Mesendoderm (in vitro differentiated cells): ENCODE data around the gene WBP2NL.

ENCODE experiments used
- DNase-seq: peaks from one replicate; pipeline ENCODE4 v3.0.0; 2013
- H2AK5ac ChIP-seq: 2 replicates; pipeline ENCODE4 v1.6.1; 2013; ENCODE audit warnings: low read length, inconsistent platforms
- H2BK120ac ChIP-seq: 2 replicates; pipeline ENCODE4 v1.6.1; 2013; ENCODE audit warnings: low read depth, mild to moderate bottlenecking, low read length, moderate library complexity, mixed read lengths
- H2BK15ac ChIP-seq: replicated peaks from 2 replicates; pipeline ENCODE4 v1.6.1; 2013; ENCODE audit warnings: low read depth, mild to moderate bottlenecking, moderate library complexity
- H2BK5ac ChIP-seq: 2 replicates; pipeline ENCODE4 v1.6.1; 2013; ENCODE audit warnings: low read length, inconsistent platforms
- H3K18ac ChIP-seq: 2 replicates; pipeline ENCODE4 v1.6.1; 2013; ENCODE audit warnings: mild to moderate bottlenecking, low read length, mixed read lengths
- H3K23ac ChIP-seq: one replicate; pipeline ENCODE4 v1.6.1; 2013; ENCODE audit warnings: low read length
- H3K27ac ChIP-seq: 2 replicates; pipeline ENCODE4 v1.5.1; 2013; ENCODE audit warnings: low read depth, mild to moderate bottlenecking, inconsistent platforms, low read length, moderate library complexity
- H3K27me3 ChIP-seq: 2 replicates; pipeline ENCODE4 v1.6.1; 2013; ENCODE audit warnings: low read length, control low read depth, mild to moderate bottlenecking, inconsistent platforms; ENCODE audit not compliant: insufficient read depth, poor library complexity
- H3K36me3 ChIP-seq: 2 replicates; pipeline ENCODE4 v1.6.1; 2013; ENCODE audit warnings: low read length, inconsistent platforms; ENCODE audit not compliant: control insufficient read depth, insufficient read depth
- H3K4ac ChIP-seq: one replicate; pipeline ENCODE4 v1.6.1; 2013; ENCODE audit warnings: low read depth, mild to moderate bottlenecking, low read length, moderate library complexity
- H3K4me1 ChIP-seq: 2 replicates; pipeline ENCODE4 v1.6.1; 2013; ENCODE audit warnings: low read depth, low read length, inconsistent platforms; ENCODE audit not compliant: control insufficient read depth
- H3K4me2 ChIP-seq: 2 replicates; pipeline ENCODE4 v1.6.1; 2013; ENCODE audit warnings: low read length
- H3K4me3 ChIP-seq: 2 replicates; pipeline ENCODE4 v1.5.1; 2013; ENCODE audit warnings: mild to moderate bottlenecking, low read length
- H3K56ac ChIP-seq: one replicate; pipeline ENCODE4 v1.6.1; 2013; ENCODE audit warnings: low read length
- H3K79me1 ChIP-seq: 2 replicates; pipeline ENCODE4 v1.6.1; 2013; ENCODE audit warnings: low read length, inconsistent platforms
- H3K79me2 ChIP-seq: 2 replicates; pipeline ENCODE4 v1.6.1; 2013; ENCODE audit warnings: mild to moderate bottlenecking, low read length; ENCODE audit not compliant: control insufficient read depth, insufficient read depth
- H3K9ac ChIP-seq: 2 replicates; pipeline ENCODE4 v1.6.1; 2013; ENCODE audit warnings: low read length, inconsistent platforms
- H4K5ac ChIP-seq: one replicate; pipeline ENCODE4 v1.6.1; 2013; ENCODE audit warnings: low read length
- H4K8ac ChIP-seq: one replicate; pipeline ENCODE4 v1.6.1; 2013; ENCODE audit warnings: low read depth, mild to moderate bottlenecking, control low read depth, low read length, moderate library complexity
- WGBS: extraction: QIAGEN DNeasy Blood & Tissue Kit; methylation state at CpG from one replicate; pipeline ENCODE4 v1.1.7; 2013; ENCODE audit warnings: low lambda C conversion rate, missing lambda C conversion rate; ENCODE audit not compliant: insufficient coverage; ENCODE audit errors: extremely low coverage; 5-methylcytosine and 5-hydroxymethylcytosine counted together

WBP2NL gene

GRCh38 chr22:41982865-41983264 is 15.7 kb upstream of the WBP2NL start:
- H4K5ac ChIP-seq: no peak overlapping the region
- no peak overlapping the region for H3K27ac ChIP-seq
- no peak for DNase-seq
- no peak overlapping the region for H3K23ac ChIP-seq
- no peaks in the 10 kb centered on the region for H3K79me2 ChIP-seq
- H3K18ac ChIP-seq: no peak overlapping the region
- H3K4me3 ChIP-seq: no peak overlapping the region
- no peaks in the 10 kb centered on the region for H3K27me3 ChIP-seq
- H3K4ac ChIP-seq: no peak overlapping the region
- no peak overlapping the region for H2BK15ac ChIP-seq
- no peak overlapping the region for H3K56ac ChIP-seq
- no peaks in the 10 kb centered on the region for H3K36me3 ChIP-seq
- no peak overlapping the region for H3K4me2 ChIP-seq
- H2BK120ac ChIP-seq: no peak overlapping the region
- H3K4me1 ChIP-seq: no peaks in the 10 kb centered on the region
- no peak overlapping the region for H2BK5ac ChIP-seq
- no peak overlapping the region for H2AK5ac ChIP-seq
- no peak overlapping the region for H4K8ac ChIP-seq
- H3K79me1 ChIP-seq: no peaks in the 10 kb centered on the region
- no peak overlapping the region for H3K9ac ChIP-seq
- WGBS: no CpG with 5 or more reads among the region's 5 CpGs

GRCh38 chr22:41983513-41984405 is 14.8 kb upstream of the WBP2NL start:
- H3K27ac ChIP-seq: no peak overlapping the region
- no peak overlapping the region for H3K9ac ChIP-seq
- no peak overlapping the region for H3K4me2 ChIP-seq

GRCh38 chr22:41987276-41987675 is 11.3 kb upstream of the WBP2NL start:
- Histone ChIP-seq H2BK5ac (no peak overlapping the region), H3K4me3 (no peak overlapping the region), H3K27ac (no peak overlapping the region), H3K79me2 (no peaks in the 10 kb centered on the region), H3K23ac (no peak overlapping the region), H3K18ac (no peak overlapping the region), H3K9ac (no peak overlapping the region), H3K36me3 (no peaks in the 10 kb centered on the region), H3K4me2 (no peak overlapping the region), H4K8ac (no peak overlapping the region), H2BK120ac (no peak overlapping the region), H4K5ac (no peak overlapping the region), H3K79me1 (no peaks in the 10 kb centered on the region), H3K27me3 (no peaks in the 10 kb centered on the region), H2AK5ac (no peak overlapping the region), H3K4me1 (no peaks in the 10 kb centered on the region), H2BK15ac (no peak overlapping the region), H3K56ac (no peak overlapping the region), H3K4ac (no peak overlapping the region)
- no CpG with 5 or more reads among the region's 5 CpGs for WGBS
- DNase-seq: no peak

More at GRCh38 chr22:41983513-41984405, 14.8 kb upstream of the WBP2NL start:
- H2BK5ac ChIP-seq: no peak overlapping the region
- no peak overlapping the region for H3K18ac ChIP-seq
- H4K8ac ChIP-seq: no peak overlapping the region
- no peaks in the 10 kb centered on the region for H3K27me3 ChIP-seq
- H2BK120ac ChIP-seq: no peak overlapping the region
- H4K5ac ChIP-seq: no peak overlapping the region
- no peak for DNase-seq
- no peak overlapping the region for H3K4ac ChIP-seq
- H3K23ac ChIP-seq: no peak overlapping the region
- H3K79me2 ChIP-seq: no peaks in the 10 kb centered on the region
- H3K36me3 ChIP-seq: no peaks in the 10 kb centered on the region
- H2AK5ac ChIP-seq: no peak overlapping the region
- no CpG with 5 or more reads among the region's 6 CpGs for WGBS
- H3K56ac ChIP-seq: no peak overlapping the region
- no peak overlapping the region for H2BK15ac ChIP-seq
- H3K79me1 ChIP-seq: no peaks in the 10 kb centered on the region
- H3K4me3 ChIP-seq: no peak overlapping the region
- no peaks in the 10 kb centered on the region for H3K4me1 ChIP-seq

- Histone ChIP-seq H3K9ac (no peak overlapping the region), H3K56ac (no peak overlapping the region), H3K79me2 (no peaks in the 10 kb centered on the region), H4K5ac (no peak overlapping the region), H2BK120ac (no peak overlapping the region), H3K79me1 (no peaks in the 10 kb centered on the region), H3K4me3 (no peak overlapping the region), H3K27me3 (no peaks in the 10 kb centered on the region), H3K4ac (no peak overlapping the region), H4K8ac (no peak overlapping the region), H3K4me1 (no peaks in the 10 kb centered on the region), H3K36me3 (no peaks in the 10 kb centered on the region), H2BK5ac (no peak overlapping the region), H2AK5ac (no peak overlapping the region), H3K27ac (no peak overlapping the region), H2BK15ac (no peak overlapping the region), H3K18ac (no peak overlapping the region), H3K4me2 (no peak overlapping the region), H3K23ac (no peak overlapping the region)
- WGBS: no CpG with 5 or more reads among the region's 4 CpGs
- DNase-seq: no peak
Observed at GRCh38 chr22:41989246-41989645, 9.3 kb upstream of the WBP2NL start.

- WGBS: no CpG with 5 or more reads among the region's 7 CpGs
- DNase-seq: no peak
- Histone ChIP-seq H3K56ac (no peak overlapping the region), H2BK5ac (no peak overlapping the region), H4K8ac (no peak overlapping the region), H2BK15ac (no peak overlapping the region), H3K79me2 (no peaks in the 10 kb centered on the region), H3K18ac (no peak overlapping the region), H3K4me3 (no peak overlapping the region), H2AK5ac (no peak overlapping the region), H3K4ac (no peak overlapping the region), H3K79me1 (no peaks in the 10 kb centered on the region), H3K36me3 (no peaks in the 10 kb centered on the region), H3K9ac (no peak overlapping the region), H3K4me1 (no peaks in the 10 kb centered on the region), H3K4me2 (no peak overlapping the region), H3K27me3 (no peaks in the 10 kb centered on the region), H3K27ac (no peak overlapping the region), H2BK120ac (no peak overlapping the region), H3K23ac (no peak overlapping the region), H4K5ac (no peak overlapping the region)
Observed at GRCh38 chr22:41991111-41991510, 7.5 kb upstream of the WBP2NL start.

- H3K4me1 ChIP-seq: no peaks in the 10 kb centered on the region
- no peak overlapping the region for H3K56ac ChIP-seq
- no peak overlapping the region for H3K4me2 ChIP-seq
- H2BK5ac ChIP-seq: no peak overlapping the region
- H3K27ac ChIP-seq: no peak overlapping the region
- no peaks in the 10 kb centered on the region for H3K79me1 ChIP-seq
- H3K36me3 ChIP-seq: no peaks in the 10 kb centered on the region
- H2AK5ac ChIP-seq: no peak overlapping the region
- H3K18ac ChIP-seq: no peak overlapping the region
- H2BK15ac ChIP-seq: no peak overlapping the region
- no peak overlapping the region for H3K9ac ChIP-seq
- no CpG with 5 or more reads among the region's 5 CpGs for WGBS
- no peak overlapping the region for H3K4ac ChIP-seq
- H4K8ac ChIP-seq: no peak overlapping the region
- no peak overlapping the region for H3K4me3 ChIP-seq
- H3K23ac ChIP-seq: no peak overlapping the region
- no peak overlapping the region for H2BK120ac ChIP-seq
- H3K79me2 ChIP-seq: no peaks in the 10 kb centered on the region
- H3K27me3 ChIP-seq: no peaks in the 10 kb centered on the region
- DNase-seq: no peak
- no peak overlapping the region for H4K5ac ChIP-seq
Observed at GRCh38 chr22:41992496-41992895, 6.1 kb upstream of the WBP2NL start.
